OCI-LY1 (cell line): Measurements from ENCODE around the gene ST8SIA6.

Source experiments
- EZH2 ChIP-seq: fragments of 200-600 bp; sonication (generic), shearing (Covaris generic); IDR thresholded peaks from 2 replicates; pipeline ENCODE4 v1.8.0; 2017; ENCODE audit warnings: borderline replicate concordance, mixed run types, mild to moderate bottlenecking, antibody characterized with exemption, low read length, moderate library complexity, mixed read lengths
- TF ChIP-seq, protein P1 (sequence below): fragments of 200-600 bp; sonication (generic), shearing (Covaris generic); IDR thresholded peaks from 2 replicates; pipeline ENCODE4 v1.5.1; 2017; ENCODE audit warnings: mild to moderate bottlenecking, antibody characterized with exemption, low read length, moderate library complexity, mixed read lengths

DNA sequence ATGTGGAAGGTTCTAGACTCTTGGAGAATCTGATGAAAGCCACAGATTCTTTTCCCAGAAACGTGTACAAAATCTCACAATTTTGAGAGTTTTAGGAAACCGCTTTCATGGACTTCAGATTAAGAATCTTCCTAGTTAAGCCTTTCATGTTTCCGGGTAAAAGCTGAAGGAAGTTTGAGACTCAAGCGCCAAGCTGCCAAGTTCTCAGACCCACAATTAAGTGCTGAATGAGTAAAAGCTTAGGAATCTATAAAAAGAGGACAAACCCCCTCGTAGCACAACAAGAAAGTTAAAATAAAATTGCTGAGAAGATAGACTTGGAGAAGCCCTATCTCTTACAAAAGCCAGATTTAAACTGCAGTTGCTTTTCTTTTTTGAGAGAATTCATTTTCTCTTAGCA is 99.6 kb downstream of the ST8SIA6 start:
- TF ChIP-seq, protein P1, sequence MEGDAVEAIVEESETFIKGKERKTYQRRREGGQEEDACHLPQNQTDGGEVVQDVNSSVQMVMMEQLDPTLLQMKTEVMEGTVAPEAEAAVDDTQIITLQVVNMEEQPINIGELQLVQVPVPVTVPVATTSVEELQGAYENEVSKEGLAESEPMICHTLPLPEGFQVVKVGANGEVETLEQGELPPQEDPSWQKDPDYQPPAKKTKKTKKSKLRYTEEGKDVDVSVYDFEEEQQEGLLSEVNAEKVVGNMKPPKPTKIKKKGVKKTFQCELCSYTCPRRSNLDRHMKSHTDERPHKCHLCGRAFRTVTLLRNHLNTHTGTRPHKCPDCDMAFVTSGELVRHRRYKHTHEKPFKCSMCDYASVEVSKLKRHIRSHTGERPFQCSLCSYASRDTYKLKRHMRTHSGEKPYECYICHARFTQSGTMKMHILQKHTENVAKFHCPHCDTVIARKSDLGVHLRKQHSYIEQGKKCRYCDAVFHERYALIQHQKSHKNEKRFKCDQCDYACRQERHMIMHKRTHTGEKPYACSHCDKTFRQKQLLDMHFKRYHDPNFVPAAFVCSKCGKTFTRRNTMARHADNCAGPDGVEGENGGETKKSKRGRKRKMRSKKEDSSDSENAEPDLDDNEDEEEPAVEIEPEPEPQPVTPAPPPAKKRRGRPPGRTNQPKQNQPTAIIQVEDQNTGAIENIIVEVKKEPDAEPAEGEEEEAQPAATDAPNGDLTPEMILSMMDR: no peak
- no peak for TF ChIP-seq EZH2
